Measurements from ENCODE around the gene STX18. TPM values are rescaled to one million over a fixed set of nuclear protein-coding genes. Genes with fewer than 3 reads are reported as not detected.

STX18 gene
- total and polyA plus RNA-seq, 11 donors: 10.1 to 26.1 (median 18.0) TPM

DNA sequence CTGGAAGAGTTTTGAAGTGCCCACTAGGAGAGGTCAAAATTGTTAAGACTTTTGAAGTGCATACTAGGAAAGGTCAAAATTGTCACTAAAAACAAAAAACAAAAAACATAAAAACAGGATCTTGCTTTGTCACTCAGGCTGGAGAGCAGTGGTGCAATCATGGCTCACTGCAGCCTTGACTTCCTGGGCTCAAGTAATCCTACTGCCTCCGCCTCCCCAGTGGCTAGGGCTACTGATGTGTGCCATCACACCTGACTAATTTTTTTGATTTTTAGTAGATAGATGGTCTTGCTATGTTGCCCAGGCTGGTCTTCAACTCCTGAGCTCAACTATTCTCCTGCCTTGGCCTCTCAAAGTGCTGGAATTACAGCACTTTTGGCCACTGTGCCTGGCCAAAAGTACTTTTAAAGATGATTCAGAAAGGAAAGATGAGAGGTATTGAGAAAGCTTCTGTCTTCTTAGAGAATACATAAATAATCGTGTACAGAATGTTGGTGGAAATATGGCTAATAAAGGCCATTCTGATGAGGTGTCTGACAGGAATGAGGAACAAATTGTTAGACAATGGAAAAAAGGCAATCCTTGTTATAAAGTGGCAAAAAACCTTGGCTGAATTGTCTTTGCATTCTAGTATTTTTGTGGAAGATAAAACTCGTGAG is 43.3 kb upstream of the STX18 start:
- Histone ChIP-seq H3K27me3 (no peaks in the 10 kb centered on the region), H3K4me1 (no peaks in the 10 kb centered on the region), H3K27ac (no peak overlapping the region), H3K9me3 (peaks cover 0 to 14% (median 0%) of the 10 kb centered on the region in 12 donors), H3K36me3 (no peaks in the 10 kb centered on the region), H3K4me3 (no peak overlapping the region)
- ATAC-seq (no peak), DNase-seq (no peak)
- 86 to 90% (median 89%) methylated on average over 3 of the region's 3 CpGs for WGBS, 4 donors
- intact Hi-C loops (cut with DNase I): no loop called here
- TF ChIP-seq, protein P1, sequence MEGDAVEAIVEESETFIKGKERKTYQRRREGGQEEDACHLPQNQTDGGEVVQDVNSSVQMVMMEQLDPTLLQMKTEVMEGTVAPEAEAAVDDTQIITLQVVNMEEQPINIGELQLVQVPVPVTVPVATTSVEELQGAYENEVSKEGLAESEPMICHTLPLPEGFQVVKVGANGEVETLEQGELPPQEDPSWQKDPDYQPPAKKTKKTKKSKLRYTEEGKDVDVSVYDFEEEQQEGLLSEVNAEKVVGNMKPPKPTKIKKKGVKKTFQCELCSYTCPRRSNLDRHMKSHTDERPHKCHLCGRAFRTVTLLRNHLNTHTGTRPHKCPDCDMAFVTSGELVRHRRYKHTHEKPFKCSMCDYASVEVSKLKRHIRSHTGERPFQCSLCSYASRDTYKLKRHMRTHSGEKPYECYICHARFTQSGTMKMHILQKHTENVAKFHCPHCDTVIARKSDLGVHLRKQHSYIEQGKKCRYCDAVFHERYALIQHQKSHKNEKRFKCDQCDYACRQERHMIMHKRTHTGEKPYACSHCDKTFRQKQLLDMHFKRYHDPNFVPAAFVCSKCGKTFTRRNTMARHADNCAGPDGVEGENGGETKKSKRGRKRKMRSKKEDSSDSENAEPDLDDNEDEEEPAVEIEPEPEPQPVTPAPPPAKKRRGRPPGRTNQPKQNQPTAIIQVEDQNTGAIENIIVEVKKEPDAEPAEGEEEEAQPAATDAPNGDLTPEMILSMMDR (IDR thresholded peaks at IDR 0.05): no peak
- no peak for TF ChIP-seq POLR2A (IDR thresholded peaks at IDR 0.05)

- no peak overlapping the region for H3K4me3 ChIP-seq
- intact Hi-C loops (cut with DNase I): no loop called here
- no peak for TF ChIP-seq POLR2A (IDR thresholded peaks at IDR 0.05)
- TF ChIP-seq, protein P1 (IDR thresholded peaks at IDR 0.05): no peak
- H3K4me1 ChIP-seq: no peaks in the 10 kb centered on the region
- no peaks in the 10 kb centered on the region for H3K27me3 ChIP-seq
- no peak overlapping the region for H3K27ac ChIP-seq
- WGBS, 4 donors: 91 to 96% (median 94%) methylated on average over 4 of the region's 4 CpGs
- no peaks in the 10 kb centered on the region for H3K36me3 ChIP-seq
- ATAC-seq: no peak
- peaks cover 0 to 14% (median 0%) of the 10 kb centered on the region in 12 donors for H3K9me3 ChIP-seq
- DNase-seq: no peak
Observed at GRCh38 chr4:4583606-4584005, 41.8 kb upstream of the STX18 start.

DNA sequence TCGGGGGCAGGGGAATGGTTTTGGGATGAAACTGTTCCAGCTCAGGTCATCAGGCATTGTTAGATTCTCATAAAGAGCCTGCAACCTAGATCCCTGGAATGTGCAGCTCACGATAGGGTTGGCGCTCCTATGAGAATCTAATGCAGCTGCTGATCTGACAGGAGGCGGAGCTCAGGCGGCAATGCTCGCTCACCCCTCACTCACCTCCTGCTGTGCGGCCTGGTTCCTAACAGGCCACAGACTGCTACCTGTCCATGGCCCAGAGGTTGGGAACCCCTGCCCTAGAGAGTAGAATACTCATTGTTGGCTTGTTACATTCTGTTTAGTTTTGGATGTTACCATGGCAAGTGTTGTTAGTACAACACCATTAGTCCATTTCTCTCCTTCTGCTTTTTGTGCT is 40.8 kb upstream of the STX18 start:
- 87 to 93% (median 90%) methylated on average over 7 of the region's 7 CpGs for WGBS, 4 donors
- Histone ChIP-seq H3K4me1 (no peaks in the 10 kb centered on the region), H3K4me3 (no peak overlapping the region), H3K36me3 (no peaks in the 10 kb centered on the region), H3K27me3 (no peaks in the 10 kb centered on the region), H3K9me3 (peaks cover 0 to 12% (median 0%) of the 10 kb centered on the region in 12 donors), H3K27ac (no peak overlapping the region)
- DNase-seq: no peak
- no peak for TF ChIP-seq POLR2A (IDR thresholded peaks at IDR 0.05)
- TF ChIP-seq, protein P1 (IDR thresholded peaks at IDR 0.05): no peak
- intact Hi-C loops (cut with DNase I): no loop called here
- no peak for ATAC-seq

GRCh38 chr4:4580494-4580893 is 38.6 kb upstream of the STX18 start:
- ATAC-seq (no peak), DNase-seq (no peak)
- no peaks in the 10 kb centered on the region for H3K36me3 ChIP-seq
- no peaks in the 10 kb centered on the region for H3K27me3 ChIP-seq
- peaks cover 0 to 2% (median 0%) of the 10 kb centered on the region in 12 donors for H3K4me1 ChIP-seq
- no peak overlapping the region for H3K27ac ChIP-seq
- H3K9me3 ChIP-seq: peaks cover 0 to 4% (median 0%) of the 10 kb centered on the region in 12 donors
- no peak for TF ChIP-seq POLR2A (IDR thresholded peaks at IDR 0.05)
- TF ChIP-seq, protein P1 (IDR thresholded peaks at IDR 0.05): no peak
- intact Hi-C loops (cut with DNase I): no loop called here
- H3K4me3 ChIP-seq: no peak overlapping the region
- WGBS, 4 donors: 90 to 97% (median 97%) methylated on average over 2 of the region's 2 CpGs
